ENCODE data around the gene MCRIP1. TPM values are rescaled to one million over a fixed set of nuclear protein-coding genes. Genes with fewer than 3 reads are reported as not detected.
"Not testable (repeated sequence)": the region's sequence is repeated elsewhere in the genome, so short reads cannot be mapped to it uniquely, and the experiment has no call there.

The MCRIP1 gene
- total and polyA plus RNA-seq, 4 donors: 93.5 to 310 (median 132) TPM

DNA sequence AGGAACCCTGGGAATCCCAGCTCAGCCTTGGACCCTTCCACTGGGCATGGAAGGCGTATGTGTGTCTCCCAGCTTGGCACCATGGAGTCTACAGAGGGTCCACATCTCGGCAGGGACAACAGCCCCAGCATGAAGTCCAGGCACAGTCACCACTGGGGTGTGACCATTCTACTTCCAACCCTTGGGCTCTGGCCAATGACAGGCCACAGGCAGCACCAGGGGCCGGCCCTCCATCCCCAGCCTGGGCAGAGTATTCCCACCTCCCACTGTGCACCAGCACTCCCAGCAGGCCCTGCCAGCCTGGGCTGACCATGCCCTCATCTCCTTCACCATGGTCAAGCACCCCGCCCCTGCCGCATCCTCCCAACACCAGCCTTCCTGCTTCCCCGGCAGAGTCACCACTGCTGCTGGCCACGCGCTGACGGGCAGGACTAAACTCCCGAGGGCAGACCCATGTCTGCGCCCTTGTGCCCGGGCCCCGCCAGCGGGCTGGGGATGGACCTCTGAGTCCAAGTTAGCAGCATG is 11.3 kb upstream of the MCRIP1 start:
- no peak overlapping the region for H3K27ac ChIP-seq (ENCODE audit: low read depth in 1 of 2, low read length in 2 of 2)
- intact Hi-C loops (cut with DNase I): no loop called here
- H3K36me3 ChIP-seq (ENCODE audit: control insufficient read depth in 1 of 2, insufficient read depth in 2 of 2, low read length in 1 of 2): peaks cover 0 to 17% of the 10 kb centered on the region in 2 donors
- H3K9me3 ChIP-seq (ENCODE audit: control insufficient read depth, low read length): no peaks in the 10 kb centered on the region
- no peaks in the 10 kb centered on the region for H3K4me1 ChIP-seq (ENCODE audit: control insufficient read depth in 1 of 2, insufficient read depth in 2 of 2, low read length in 2 of 2)
- H3K27me3 ChIP-seq (ENCODE audit: control insufficient read depth in 1 of 2, insufficient read depth in 2 of 2, low read length in 1 of 2): no peaks in the 10 kb centered on the region
- ATAC-seq (ENCODE audit: low FRiP score) (no peak), DNase-seq (no peak)
- 87 to 88% methylated on average over 14 of the region's 14 CpGs for WGBS, 2 donors
- H3K4me3 ChIP-seq (ENCODE audit: low read length in 2 of 2): no peak overlapping the region

GRCh38 chr17:81843713-81844326 is 10.7 kb upstream of the MCRIP1 start:
- no peak for DNase-seq
- no peak for ATAC-seq (ENCODE audit: low FRiP score)
- intact Hi-C loops (cut with DNase I): no loop called here
- Histone ChIP-seq H3K9me3 (ENCODE audit: control insufficient read depth, low read length) (no peaks in the 10 kb centered on the region), H3K27ac (ENCODE audit: low read depth in 1 of 2, low read length in 2 of 2) (no peak overlapping the region), H3K4me1 (ENCODE audit: control insufficient read depth in 1 of 2, insufficient read depth in 2 of 2, low read length in 2 of 2) (no peaks in the 10 kb centered on the region), H3K27me3 (ENCODE audit: control insufficient read depth in 1 of 2, insufficient read depth in 2 of 2, low read length in 1 of 2) (no peaks in the 10 kb centered on the region), H3K4me3 (ENCODE audit: low read length in 2 of 2) (no peak overlapping the region), H3K36me3 (ENCODE audit: control insufficient read depth in 1 of 2, insufficient read depth in 2 of 2, low read length in 1 of 2) (peaks cover 0 to 17% of the 10 kb centered on the region in 2 donors)
- 91% methylated on average over 30 of the region's 30 CpGs for WGBS, 2 donors

DNA sequence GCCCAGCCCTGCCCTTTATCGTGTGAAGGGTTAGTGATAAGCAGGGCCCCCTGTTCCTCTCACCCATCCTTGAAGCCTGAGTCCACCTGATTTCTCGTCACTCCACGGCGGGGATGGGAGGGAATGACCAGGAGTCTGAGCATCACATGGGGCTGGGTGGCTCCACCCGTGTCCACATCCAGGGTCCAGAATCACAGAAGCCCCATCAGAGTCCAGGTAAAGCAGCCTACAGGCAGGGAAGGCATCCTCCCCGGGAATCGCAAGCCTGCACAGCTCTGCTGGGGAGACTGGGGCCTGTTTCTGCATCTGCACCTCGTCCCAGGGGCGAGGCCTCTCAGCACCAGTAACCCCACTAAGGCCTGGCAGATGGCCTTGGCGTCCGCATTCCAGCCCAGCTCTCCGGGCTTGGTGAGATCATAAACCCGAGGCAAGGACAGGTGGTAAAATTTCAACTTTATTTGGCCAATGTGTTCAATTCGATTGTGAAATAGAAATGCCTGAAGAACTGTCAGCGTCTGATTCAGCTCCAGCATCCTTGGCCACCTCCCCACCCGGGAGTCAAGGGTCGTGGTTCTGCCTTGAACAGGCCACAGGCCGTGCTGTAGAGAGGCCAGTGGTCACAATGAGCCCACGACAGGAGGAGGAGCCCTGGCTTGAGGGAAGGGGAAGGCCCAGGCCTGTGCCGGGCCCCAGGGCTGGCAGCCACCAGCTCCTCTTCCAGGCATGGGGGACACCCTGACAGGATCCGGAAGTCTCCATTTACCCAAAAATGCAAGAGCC is 9.8 kb upstream of the MCRIP1 start:
- Histone ChIP-seq H3K27me3 (ENCODE audit: control insufficient read depth in 1 of 2, insufficient read depth in 2 of 2, low read length in 1 of 2) (no peaks in the 10 kb centered on the region), H3K9me3 (ENCODE audit: control insufficient read depth, low read length) (no peaks in the 10 kb centered on the region), H3K36me3 (ENCODE audit: control insufficient read depth in 1 of 2, insufficient read depth in 2 of 2, low read length in 1 of 2) (peaks cover 0 to 17% of the 10 kb centered on the region in 2 donors), H3K4me3 (ENCODE audit: low read length in 2 of 2) (no peak overlapping the region), H3K4me1 (ENCODE audit: control insufficient read depth in 1 of 2, insufficient read depth in 2 of 2, low read length in 2 of 2) (no peaks in the 10 kb centered on the region), H3K27ac (ENCODE audit: low read depth in 1 of 2, low read length in 2 of 2) (no peak overlapping the region)
- DNase-seq: no peak
- WGBS, 2 donors: 72 to 75% methylated on average over 21 of the region's 21 CpGs
- ATAC-seq (ENCODE audit: low FRiP score): no peak
- intact Hi-C loops (cut with DNase I): no loop called here

- H3K9me3 ChIP-seq (ENCODE audit: control insufficient read depth, low read length): no peaks in the 10 kb centered on the region
- intact Hi-C loops (cut with DNase I): no loop called here
- H3K4me1 ChIP-seq (ENCODE audit: control insufficient read depth in 1 of 2, insufficient read depth in 2 of 2, low read length in 2 of 2): no peaks in the 10 kb centered on the region
- no peak overlapping the region for H3K27ac ChIP-seq (ENCODE audit: low read depth in 1 of 2, low read length in 2 of 2)
- no peak overlapping the region for H3K4me3 ChIP-seq (ENCODE audit: low read length in 2 of 2)
- no peak for DNase-seq
- ATAC-seq (ENCODE audit: low FRiP score): no peak
- H3K36me3 ChIP-seq (ENCODE audit: control insufficient read depth in 1 of 2, insufficient read depth in 2 of 2, low read length in 1 of 2): peaks cover 0 to 17% of the 10 kb centered on the region in 2 donors
- WGBS, 2 donors: 91 to 93% methylated on average over 11 of the region's 11 CpGs
- no peaks in the 10 kb centered on the region for H3K27me3 ChIP-seq (ENCODE audit: control insufficient read depth in 1 of 2, insufficient read depth in 2 of 2, low read length in 1 of 2)
Measured at GRCh38 chr17:81842378-81842724, 9.3 kb upstream of the MCRIP1 start.

DNA sequence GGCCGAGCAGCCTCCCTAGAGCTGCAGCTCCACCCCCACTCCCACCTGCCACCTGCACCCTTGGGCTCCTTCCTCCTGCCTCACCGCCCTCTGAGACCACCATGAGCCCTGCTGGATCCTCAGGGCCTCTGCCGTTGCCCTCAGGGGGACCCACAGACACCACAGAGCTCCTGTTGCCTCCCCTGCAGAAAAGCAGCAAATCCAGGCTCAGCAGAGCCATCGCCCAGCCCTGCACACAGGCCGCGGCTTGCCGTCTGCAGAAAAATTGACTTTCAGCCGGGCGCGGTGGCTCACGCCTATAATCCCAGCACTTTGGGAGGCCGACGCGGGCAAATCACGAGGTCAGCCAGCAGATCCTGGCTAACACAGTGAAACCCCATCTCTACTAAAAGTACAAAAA is 8.8 kb upstream of the MCRIP1 start:
- 85 to 90% methylated on average over 15 of the region's 15 CpGs for whole genome bisulfite sequencing, 2 donors
- H3K4me3 ChIP-seq (ENCODE audit: low read length in 2 of 2): no peak overlapping the region
- peaks cover 0 to 15% of the 10 kb centered on the region in 2 donors for H3K36me3 ChIP-seq (ENCODE audit: control insufficient read depth in 1 of 2, insufficient read depth in 2 of 2, low read length in 1 of 2)
- DNase-seq: no peak
- no peak for ATAC-seq (ENCODE audit: low FRiP score)
- intact Hi-C loops (cut with DNase I): no loop called here
- H3K27me3 ChIP-seq (ENCODE audit: control insufficient read depth in 1 of 2, insufficient read depth in 2 of 2, low read length in 1 of 2): no peaks in the 10 kb centered on the region
- H3K4me1 ChIP-seq (ENCODE audit: control insufficient read depth in 1 of 2, insufficient read depth in 2 of 2, low read length in 2 of 2): no peaks in the 10 kb centered on the region
- H3K27ac ChIP-seq (ENCODE audit: low read depth in 1 of 2, low read length in 2 of 2): no peak overlapping the region
- H3K9me3 ChIP-seq (ENCODE audit: control insufficient read depth, low read length): no peaks in the 10 kb centered on the region

- ATAC-seq (ENCODE audit: low FRiP score) (no peak), DNase-seq (no peak)
- H3K4me1 ChIP-seq (ENCODE audit: control insufficient read depth in 1 of 2, insufficient read depth in 2 of 2, low read length in 2 of 2): no peaks in the 10 kb centered on the region
- intact Hi-C loops (cut with DNase I): no loop called here
- no peak overlapping the region for H3K27ac ChIP-seq (ENCODE audit: low read depth in 1 of 2, low read length in 2 of 2)
- 79 to 84% methylated on average over 40 of the region's 40 CpGs for WGBS, 2 donors
- H3K4me3 ChIP-seq (ENCODE audit: low read length in 2 of 2): no peak overlapping the region
- no peaks in the 10 kb centered on the region for H3K27me3 ChIP-seq (ENCODE audit: control insufficient read depth in 1 of 2, insufficient read depth in 2 of 2, low read length in 1 of 2)
- H3K9me3 ChIP-seq (ENCODE audit: control insufficient read depth, low read length): no peaks in the 10 kb centered on the region
- H3K36me3 ChIP-seq (ENCODE audit: control insufficient read depth in 1 of 2, insufficient read depth in 2 of 2, low read length in 1 of 2): peaks cover 0 to 13% of the 10 kb centered on the region in 2 donors
Measured at GRCh38 chr17:81840826-81841778, 8.0 kb upstream of the MCRIP1 start.

GRCh38 chr17:81840059-81840458 is 7.0 kb upstream of the MCRIP1 start:
- H3K27ac ChIP-seq (ENCODE audit: low read depth in 1 of 2, low read length in 2 of 2); H3K36me3 ChIP-seq (ENCODE audit: control insufficient read depth in 1 of 2, insufficient read depth in 2 of 2, low read length in 1 of 2); H3K4me3 ChIP-seq (ENCODE audit: low read length in 2 of 2); H3K4me1 ChIP-seq (ENCODE audit: control insufficient read depth in 1 of 2, insufficient read depth in 2 of 2, low read length in 2 of 2); H3K27me3 ChIP-seq (ENCODE audit: control insufficient read depth in 1 of 2, insufficient read depth in 2 of 2, low read length in 1 of 2); intact Hi-C loops (cut with DNase I); DNase-seq; ATAC-seq (ENCODE audit: low FRiP score); H3K9me3 ChIP-seq (ENCODE audit: control insufficient read depth, low read length): not testable (repeated sequence)
- WGBS, 2 donors: 93 to 94% methylated on average over 5 of the region's 5 CpGs

GRCh38 chr17:81839301-81839700 is 6.2 kb upstream of the MCRIP1 start:
- H3K27ac ChIP-seq (ENCODE audit: low read depth in 1 of 2, low read length in 2 of 2): no peak overlapping the region
- ATAC-seq (ENCODE audit: low FRiP score) (no peak), DNase-seq (no peak)
- H3K36me3 ChIP-seq (ENCODE audit: control insufficient read depth in 1 of 2, insufficient read depth in 2 of 2, low read length in 1 of 2): peaks cover 0 to 4% of the 10 kb centered on the region in 2 donors
- H3K9me3 ChIP-seq (ENCODE audit: control insufficient read depth, low read length): no peaks in the 10 kb centered on the region
- 68 to 73% methylated on average over 15 of the region's 15 CpGs for WGBS, 2 donors
- no peaks in the 10 kb centered on the region for H3K4me1 ChIP-seq (ENCODE audit: control insufficient read depth in 1 of 2, insufficient read depth in 2 of 2, low read length in 2 of 2)
- H3K27me3 ChIP-seq (ENCODE audit: control insufficient read depth in 1 of 2, insufficient read depth in 2 of 2, low read length in 1 of 2): no peaks in the 10 kb centered on the region
- no peak overlapping the region for H3K4me3 ChIP-seq (ENCODE audit: low read length in 2 of 2)
- intact Hi-C loops (cut with DNase I): no loop called here

Measured in aorta (tissue), 5 donors.